Measurements from ENCODE around the gene DNAAF1.

- TF ChIP-seq CTCF (conservative IDR thresholded peaks at IDR 0.05; ENCODE audit: low read depth, low read length) (no peak), EZH2 (IDR thresholded peaks at IDR 0.05; ENCODE audit: borderline replicate concordance, low read depth, low read length, poor library complexity, severe bottlenecking) (no peak)
Measured at GRCh38 chr16:84119368-84119767, 25.7 kb upstream of the DNAAF1 start.
